ENCODE measurements around the gene LCN2.

Gene LCN2

GRCh38 chr9:128150594-128151308 is 1.5 kb downstream of the LCN2 start:
- no peak for DNase-seq (ENCODE audit: low spot score)

GRCh38 chr9:128151309-128152132 is 2.3 kb downstream of the LCN2 start:
- DNase-seq (ENCODE audit: low spot score) = no peak

- DNase-seq (ENCODE audit: low spot score) = no peak
Measured at GRCh38 chr9:128152133-128153059, 3.1 kb downstream of the LCN2 start.

GRCh38 chr9:128153060-128153946 is 4.0 kb downstream of the LCN2 start:
- no peak for DNase-seq (ENCODE audit: low spot score)

GRCh38 chr9:128153947-128154695 is 4.9 kb downstream of the LCN2 start:
- DNase-seq (ENCODE audit: low spot score) = no peak

GRCh38 chr9:128155736-128156500 is 6.7 kb downstream of the LCN2 start:
- DNase-seq (ENCODE audit: low spot score) = no peak

- DNase-seq (ENCODE audit: low spot score) = no peak
Measured at GRCh38 chr9:128159522-128159783, 10.2 kb downstream of the LCN2 start.

- DNase-seq (ENCODE audit: low spot score) = peak; percentile 99
Measured at GRCh38 chr9:128159784-128160602, 10.7 kb downstream of the LCN2 start, which contains the start of gene BBLN. BBLN (plus strand) TSS chr9:128160265; CDS start chr9:128160408, 143 bp downstream.

GRCh38 chr9:128160603-128160987 is 11.3 kb downstream of the LCN2 start:
- DNase-seq (ENCODE audit: low spot score) = no peak

- no peak for DNase-seq (ENCODE audit: low spot score)
Measured at GRCh38 chr9:128161215-128161902, 12.1 kb downstream of the LCN2 start.

GRCh38 chr9:128162215-128163026 is 13.2 kb downstream of the LCN2 start:
- no peak for DNase-seq (ENCODE audit: low spot score)

- DNase-seq (ENCODE audit: low spot score) = no peak
Measured at GRCh38 chr9:128163027-128163515, 13.8 kb downstream of the LCN2 start.

GRCh38 chr9:128163523-128164306 is 14.5 kb downstream of the LCN2 start:
- no peak for DNase-seq (ENCODE audit: low spot score)

- no peak for DNase-seq (ENCODE audit: low spot score)
Measured at GRCh38 chr9:128164307-128164885, 15.1 kb downstream of the LCN2 start.

GRCh38 chr9:128166169-128166568 is 16.9 kb downstream of the LCN2 start:
- DNase-seq (ENCODE audit: low spot score) = no peak

- DNase-seq (ENCODE audit: low spot score) = no peak
Measured at GRCh38 chr9:128167209-128167608, 18.0 kb downstream of the LCN2 start.

All from COLO829 (cell line).